ENCODE results near the gene TMEM229B.

DNA sequence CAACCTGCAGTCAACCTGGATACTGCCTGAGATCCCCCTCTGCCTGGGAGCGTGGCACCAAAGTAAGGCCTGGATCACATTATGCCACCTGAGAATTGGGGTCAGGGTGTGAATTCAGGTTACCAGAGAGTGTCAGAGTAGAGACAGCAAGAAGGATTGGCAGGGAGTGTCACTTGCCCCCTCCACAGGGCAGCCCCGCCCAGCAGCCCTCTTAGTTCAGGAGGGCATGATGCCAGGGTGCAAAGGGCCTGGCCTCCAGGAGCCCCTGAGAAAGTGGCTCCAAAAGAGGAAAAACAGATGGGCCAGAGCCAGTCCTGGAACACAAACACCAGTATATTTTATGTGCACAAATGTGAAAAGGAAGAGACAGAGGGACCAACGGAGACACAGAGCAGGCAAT lies 18.6 kb downstream of the TMEM229B start:
- TF ChIP-seq CTCF (conservative IDR thresholded peaks at IDR 0.05; ENCODE audit: low read depth, low read length) (no peak), ELK1 (IDR thresholded peaks at IDR 0.05; ENCODE audit: borderline replicate concordance, low read depth, low read length) (no peak), SMC3 (IDR thresholded peaks at IDR 0.05; ENCODE audit: low read depth, low read length) (no peak)
